ENCODE measurements around the gene IQCH. TPM values are rescaled to one million over a fixed set of nuclear protein-coding genes. Genes with fewer than 3 reads are reported as not detected.

Gene IQCH
- total RNA-seq, 4 donors from 2014 or later: 0.66 to 3.0 (median 2.0) TPM

- no peaks in the 10 kb centered on the region for H3K9me3 ChIP-seq
- WGBS, 2 donors: 90 to 96% methylated on average over 2 of the region's 2 CpGs
- H3K27ac ChIP-seq: no peak overlapping the region
- peaks cover 0 to 67% (median 10%) of the 10 kb centered on the region in 3 donors for H3K36me3 ChIP-seq
- H3K4me3 ChIP-seq: no peak overlapping the region
- no peaks in the 10 kb centered on the region for H3K27me3 ChIP-seq
- TF ChIP-seq EP300 (IDR thresholded peaks at IDR 0.05) (no peak), CTCF (IDR thresholded peaks at IDR 0.05) (no peak), POLR2A (IDR thresholded peaks at IDR 0.05) (no peak)
- DNase-seq (ENCODE audit: low spot score in 2 of 2): no peak
- H3K4me1 ChIP-seq: no peaks in the 10 kb centered on the region
Measured at GRCh38 chr15:67230504-67230903, 24.1 kb upstream of the IQCH start.

- peaks cover 0 to 69% (median 10%) of the 10 kb centered on the region in 3 donors for H3K36me3 ChIP-seq
- no peak overlapping the region for H3K4me3 ChIP-seq
- WGBS, 2 donors: 85% methylated on average over 3 of the region's 3 CpGs
- DNase-seq (ENCODE audit: low spot score in 2 of 2): no peak
- no peaks in the 10 kb centered on the region for H3K27me3 ChIP-seq
- no peak for TF ChIP-seq CTCF (IDR thresholded peaks at IDR 0.05)
- TF ChIP-seq POLR2A (IDR thresholded peaks at IDR 0.05): no peak
- TF ChIP-seq EP300 (IDR thresholded peaks at IDR 0.05): no peak
- peaks cover 0 to 6% (median 0%) of the 10 kb centered on the region in 4 donors for H3K4me1 ChIP-seq
- no peak overlapping the region for H3K27ac ChIP-seq
- H3K9me3 ChIP-seq: no peaks in the 10 kb centered on the region
Measured at GRCh38 chr15:67232591-67232990, 22.0 kb upstream of the IQCH start.

- 63 to 69% methylated on average over 3 of the region's 3 CpGs for WGBS, 2 donors
- H3K27me3 ChIP-seq: no peaks in the 10 kb centered on the region
- no peak overlapping the region for H3K27ac ChIP-seq
- TF ChIP-seq CTCF (IDR thresholded peaks at IDR 0.05) (no peak), EP300 (IDR thresholded peaks at IDR 0.05) (no peak)
- no peaks in the 10 kb centered on the region for H3K9me3 ChIP-seq
- peaks cover 0 to 44% (median 5%) of the 10 kb centered on the region in 4 donors for H3K4me1 ChIP-seq
- H3K36me3 ChIP-seq: peaks cover 0 to 8% (median 0%) of the 10 kb centered on the region in 3 donors
- no peak overlapping the region for H3K4me3 ChIP-seq
- DNase-seq (ENCODE audit: low spot score in 2 of 2): no peak
Measured at GRCh38 chr15:67240235-67241131, 14.1 kb upstream of the IQCH start.

GRCh38 chr15:67241132-67241855 lies 13.3 kb upstream of the IQCH start:
- Histone ChIP-seq H3K27me3 (no peaks in the 10 kb centered on the region), H3K27ac (no peak overlapping the region), H3K4me3 (no peak overlapping the region), H3K9me3 (no peaks in the 10 kb centered on the region), H3K36me3 (peaks cover 0 to 14% (median 0%) of the 10 kb centered on the region in 3 donors), H3K4me1 (peaks cover 0 to 38% (median 5%) of the 10 kb centered on the region in 4 donors)
- WGBS, 2 donors: 75 to 81% methylated on average over 4 of the region's 4 CpGs
- no peak for TF ChIP-seq POLR2A (IDR thresholded peaks at IDR 0.05)
- no peak for TF ChIP-seq EP300 (IDR thresholded peaks at IDR 0.05)
- no peak for TF ChIP-seq CTCF (IDR thresholded peaks at IDR 0.05)
- DNase-seq (ENCODE audit: low spot score in 2 of 2): no peak

- Histone ChIP-seq H3K4me1 (peaks cover 0 to 38% (median 5%) of the 10 kb centered on the region in 4 donors), H3K36me3 (peaks cover 0 to 23% (median 0%) of the 10 kb centered on the region in 3 donors), H3K27ac (peak overlapping the region in 1 of 4 donors; percentile 11), H3K27me3 (no peaks in the 10 kb centered on the region), H3K4me3 (no peak overlapping the region), H3K9me3 (peaks cover 0 to 6% (median 0%) of the 10 kb centered on the region in 4 donors)
- DNase-seq (ENCODE audit: low spot score in 2 of 2): no peak
- TF ChIP-seq EP300 (IDR thresholded peaks at IDR 0.05) (peak in 1 of 2 donors; percentile 22), POLR2A (IDR thresholded peaks at IDR 0.05) (no peak), CTCF (IDR thresholded peaks at IDR 0.05) (no peak)
- WGBS, 2 donors: 63 to 69% methylated on average over 3 of the region's 3 CpGs
Measured at GRCh38 chr15:67242708-67243111, 11.9 kb upstream of the IQCH start.

Measured in tibial nerve (tissue), 4 donors.